Uterus (tissue), 2 donors: Measurements from ENCODE around the gene TPM1.

ENCODE experiments used
- CTCF ChIP-seq, 4 experiments: fragments of 200-600 bp in 2 of 4; fragments of 450-650 bp in 2 of 4; sonication (generic) in 2 of 4; IDR thresholded peaks; one replicate each; pipeline ENCODE4 v1.5.1; 2016 to 2019; ENCODE audit warnings: antibody characterized with exemption in 4 of 4, mild to moderate bottlenecking in 2 of 4, moderate library complexity in 1 of 4
- POLR2A ChIP-seq, 2 donors: fragments of 450-650 bp; IDR thresholded peaks; one replicate each; pipeline ENCODE4 v1.6.1; 2016; ENCODE audit warnings: antibody characterized with exemption in 2 of 2, mild to moderate bottlenecking in 1 of 2, moderate library complexity in 1 of 2

- no peak for TF ChIP-seq CTCF (IDR thresholded peaks at IDR 0.05)
- TF ChIP-seq POLR2A (IDR thresholded peaks at IDR 0.05): no peak
These were observed 21.7 kb upstream of the TPM1 start for GRCh38 chr15:63020759-63021430.
